ENCODE data around the gene GOLGA8N.

Gene GOLGA8N

DNA sequence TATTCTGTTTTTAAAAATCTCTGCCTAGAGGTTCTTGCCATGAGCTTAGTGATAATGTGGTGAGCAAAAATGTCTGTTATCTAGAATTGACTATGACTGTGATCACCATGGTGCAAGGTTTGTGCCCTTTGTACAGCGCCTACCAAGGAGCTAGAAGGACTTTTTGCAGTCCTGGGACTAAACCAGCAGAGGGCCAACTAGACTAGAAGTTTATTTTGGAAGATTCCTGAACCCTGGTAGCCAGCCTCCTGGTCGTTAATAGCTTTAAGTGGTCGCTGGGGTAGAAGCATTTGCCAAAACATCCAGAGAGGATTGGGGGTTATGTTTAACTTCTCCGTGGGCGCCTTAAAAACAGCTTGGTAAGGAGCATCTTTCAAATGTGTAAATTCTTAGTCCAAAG is 56.1 kb downstream of the GOLGA8N start:
- FAIRE-seq = no peak
- no peak for DNase-seq (ENCODE audit: insufficient read length, low spot score)

DNA sequence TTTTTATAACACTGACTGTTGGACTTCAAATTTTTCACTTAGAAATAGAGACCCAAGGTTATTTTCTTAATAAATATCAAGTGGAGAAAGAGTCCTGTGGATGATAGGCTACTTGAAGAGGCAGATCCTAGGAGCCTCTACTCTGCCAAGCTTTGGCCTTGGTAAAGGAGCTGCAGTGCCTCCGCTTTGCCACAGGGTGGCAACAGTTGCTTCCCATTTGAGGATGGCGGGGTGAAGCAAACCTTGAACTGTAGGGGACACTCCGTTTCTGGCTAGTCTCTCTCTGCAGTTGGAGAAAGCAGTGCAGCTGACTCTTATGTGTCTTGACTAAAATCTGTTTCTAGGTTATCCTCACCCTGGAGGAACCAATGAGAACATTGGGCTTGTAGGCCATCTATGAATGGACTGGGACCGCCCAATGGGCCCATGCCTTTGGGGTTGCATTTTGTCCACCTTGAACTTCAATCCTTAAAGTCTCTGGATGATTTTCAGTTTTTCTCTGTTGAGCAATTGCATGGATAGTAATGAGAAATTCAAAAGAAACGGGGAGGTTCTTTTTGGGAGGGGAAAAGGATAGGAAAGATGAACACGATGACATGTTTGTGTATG is 58.1 kb downstream of the GOLGA8N start:
- peak; percentile 40 for FAIRE-seq
- peak; percentile 53 for DNase-seq (ENCODE audit: insufficient read length, low spot score)

DNA sequence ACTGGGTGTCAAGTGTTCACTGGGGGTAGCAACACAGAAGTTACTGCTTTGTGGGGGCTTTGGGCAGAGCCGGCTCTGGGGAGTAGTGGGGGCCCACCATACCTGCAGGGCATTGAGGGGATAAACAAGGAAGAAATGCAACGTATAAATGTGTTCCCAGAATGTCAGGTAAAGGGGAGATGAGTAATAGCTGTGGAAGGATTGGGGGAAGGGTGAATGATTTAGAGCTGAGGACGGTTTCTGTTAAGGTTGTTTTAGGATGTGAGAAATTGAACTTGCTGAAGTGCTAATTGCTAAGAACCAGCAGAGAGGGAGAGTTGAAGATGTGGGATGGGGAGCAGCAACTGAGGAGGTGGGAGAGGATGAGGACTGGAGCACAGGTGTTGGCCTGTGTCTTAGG is 58.9 kb downstream of the GOLGA8N start:
- no peak for FAIRE-seq

DNA sequence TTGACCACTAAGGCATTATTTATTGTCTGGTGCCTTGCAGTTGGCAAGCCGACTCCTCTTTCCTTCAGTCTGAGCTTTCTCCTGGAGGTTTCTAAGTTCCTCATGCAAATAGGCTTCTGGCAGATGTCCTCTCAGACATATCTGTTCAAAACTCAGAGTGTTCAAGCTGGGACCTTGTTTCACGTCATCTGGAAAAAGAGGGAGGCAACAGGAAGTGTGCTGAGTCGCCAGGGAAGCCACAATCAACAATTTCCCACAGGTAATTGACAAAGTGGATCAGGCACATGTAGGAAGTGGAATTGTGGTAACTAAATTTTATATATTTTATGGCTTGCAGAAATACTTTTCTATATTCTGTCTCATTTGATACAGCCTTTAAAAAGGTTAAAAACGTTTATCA is 62.8 kb downstream of the GOLGA8N start:
- no peak for FAIRE-seq
- DNase-seq (ENCODE audit: insufficient read length, low spot score) = no peak

More for the DNA sequence above, 58.9 kb downstream of the GOLGA8N start:
- DNase-seq (ENCODE audit: insufficient read length, low spot score) = no peak

DNA sequence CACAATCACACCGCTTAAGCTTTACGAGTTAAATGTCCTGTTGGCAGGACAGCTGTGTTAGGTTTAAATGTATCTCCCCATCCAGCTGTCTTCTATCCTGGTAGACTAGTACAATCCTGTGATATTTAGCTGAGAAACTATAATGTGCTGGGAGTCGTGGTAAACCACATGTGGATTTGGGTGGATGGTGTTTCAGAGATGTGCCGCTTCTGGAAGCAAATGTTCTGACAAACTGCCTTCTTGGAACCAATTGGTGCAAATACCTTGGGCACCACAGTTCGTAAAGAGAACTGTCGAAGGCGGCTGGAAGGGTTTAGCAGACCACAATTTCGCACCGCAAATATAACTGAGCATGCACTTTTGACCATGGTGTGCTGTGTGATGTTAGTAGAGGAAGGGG is 63.2 kb downstream of the GOLGA8N start:
- DNase-seq (ENCODE audit: insufficient read length, low spot score) (no peak), FAIRE-seq (no peak)
